Measurements from ENCODE around the gene BLOC1S5. TPM values are rescaled to one million over a fixed set of nuclear protein-coding genes. Genes with fewer than 3 reads are reported as not detected.

BLOC1S5 gene
- total RNA-seq, 1 experiment from 2014 or later = 15.0 TPM

DNA sequence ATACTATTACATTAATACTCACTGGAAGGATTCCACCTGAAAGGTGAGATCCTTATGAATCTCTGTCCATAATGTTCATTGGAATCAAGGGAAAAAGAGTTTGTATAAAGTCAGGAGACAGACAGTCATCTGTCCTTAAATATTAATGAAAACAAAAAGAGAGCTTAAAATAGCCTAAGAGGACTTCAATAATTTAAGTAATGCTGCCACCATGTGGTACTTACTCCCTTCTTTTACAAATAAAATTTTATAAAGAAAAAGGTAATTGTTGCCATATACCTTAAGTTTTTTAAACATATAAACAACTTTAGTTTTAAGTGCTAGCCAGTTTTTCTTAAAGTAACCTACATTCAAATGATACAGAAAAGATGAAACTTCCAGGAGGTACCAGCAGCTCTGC is 5.1 kb downstream of the BLOC1S5 start:
- H3K9me3 Mint-ChIP-seq (ENCODE audit: unreplicated experiment) = no peaks in the 10 kb centered on the region
- H3K27me3 ChIP-seq (replicated peaks; ENCODE audit: control insufficient read depth, insufficient read depth, low read length) = no peaks in the 10 kb centered on the region
- no peak overlapping the region for H3K4me3 Mint-ChIP-seq (ENCODE audit: unreplicated experiment)
- TF ChIP-seq, protein P1, sequence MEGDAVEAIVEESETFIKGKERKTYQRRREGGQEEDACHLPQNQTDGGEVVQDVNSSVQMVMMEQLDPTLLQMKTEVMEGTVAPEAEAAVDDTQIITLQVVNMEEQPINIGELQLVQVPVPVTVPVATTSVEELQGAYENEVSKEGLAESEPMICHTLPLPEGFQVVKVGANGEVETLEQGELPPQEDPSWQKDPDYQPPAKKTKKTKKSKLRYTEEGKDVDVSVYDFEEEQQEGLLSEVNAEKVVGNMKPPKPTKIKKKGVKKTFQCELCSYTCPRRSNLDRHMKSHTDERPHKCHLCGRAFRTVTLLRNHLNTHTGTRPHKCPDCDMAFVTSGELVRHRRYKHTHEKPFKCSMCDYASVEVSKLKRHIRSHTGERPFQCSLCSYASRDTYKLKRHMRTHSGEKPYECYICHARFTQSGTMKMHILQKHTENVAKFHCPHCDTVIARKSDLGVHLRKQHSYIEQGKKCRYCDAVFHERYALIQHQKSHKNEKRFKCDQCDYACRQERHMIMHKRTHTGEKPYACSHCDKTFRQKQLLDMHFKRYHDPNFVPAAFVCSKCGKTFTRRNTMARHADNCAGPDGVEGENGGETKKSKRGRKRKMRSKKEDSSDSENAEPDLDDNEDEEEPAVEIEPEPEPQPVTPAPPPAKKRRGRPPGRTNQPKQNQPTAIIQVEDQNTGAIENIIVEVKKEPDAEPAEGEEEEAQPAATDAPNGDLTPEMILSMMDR (IDR thresholded peaks at IDR 0.05; ENCODE audit: insufficient read depth in 1 of 2, low read depth in 1 of 2, low read length in 1 of 2, severe bottlenecking in 1 of 2, unreplicated experiment in 1 of 2) = no peak
- H3K9me3 ChIP-seq = no peaks in the 10 kb centered on the region; the same call in 1 of the 2 replicates
- ChIA-PET CTCF (interaction anchor here (0.6 to 1.0 kb wide), 3 partner anchors 53 to 336 kb away, joined by 3 to 6 read pairs (median 3); no protein-coding TSS in a partner anchor), POLR2A (no interaction called here)
- no peaks in the 10 kb centered on the region for H3K4me1 ChIP-seq
- intact Hi-C loops (cut with micrococcal nuclease; ENCODE audit: unreplicated experiment) = loop anchor here (2.0 kb wide), 1 partner anchor 338 kb away; no protein-coding TSS in a partner anchor
- no peak overlapping the region for H3K27ac Mint-ChIP-seq (ENCODE audit: unreplicated experiment)
- H3K27me3 Mint-ChIP-seq (ENCODE audit: insufficient read depth, unreplicated experiment) = no peaks in the 10 kb centered on the region
- no peak overlapping the region for H3K4me3 ChIP-seq (ENCODE audit: low read depth, low read length)
- H3K4me1 Mint-ChIP-seq (ENCODE audit: low read depth, unreplicated experiment) = peaks cover 7% of the 10 kb centered on the region
- H3K36me3 ChIP-seq (ENCODE audit: control insufficient read depth, insufficient read depth, low read length) = peaks cover 2% of the 10 kb centered on the region; the same call in 1 of the 2 replicates
- BruUV-seq (replicated peaks) = no TSS peak
- H3K36me3 Mint-ChIP-seq (ENCODE audit: insufficient read depth, unreplicated experiment) = peaks cover 29% of the 10 kb centered on the region
- DNase-seq = no peak

DNA sequence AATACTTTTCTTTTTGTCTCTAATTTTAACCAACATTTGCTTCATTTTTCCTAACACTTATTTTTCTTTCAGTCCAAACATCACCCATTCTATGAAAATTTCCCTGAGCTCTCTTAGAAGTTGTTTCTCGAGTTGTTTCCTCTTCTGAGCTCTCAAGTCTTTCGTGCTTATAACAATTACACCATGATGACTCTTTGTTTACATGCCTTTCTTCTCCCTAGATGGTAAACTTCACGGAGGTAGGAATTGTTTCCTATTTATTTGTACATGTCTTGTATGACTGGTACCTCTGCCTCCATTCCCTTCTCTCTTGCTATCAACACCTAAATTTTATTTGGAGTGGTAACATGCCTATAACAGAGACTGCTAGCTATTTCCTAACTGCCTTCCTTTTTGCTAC is 6.4 kb downstream of the BLOC1S5 start:
- intact Hi-C loops (cut with micrococcal nuclease; ENCODE audit: unreplicated experiment) = loop anchor here (2.0 kb wide), 1 partner anchor 337 kb away; no protein-coding TSS in a partner anchor
- Histone ChIP-seq H3K4me1 (no peaks in the 10 kb centered on the region), H3K4me3 (ENCODE audit: low read depth, low read length) (no peak overlapping the region), H3K36me3 (ENCODE audit: control insufficient read depth, insufficient read depth, low read length) (peaks cover 2% of the 10 kb centered on the region; the same call in 1 of the 2 replicates), H3K9me3 (no peaks in the 10 kb centered on the region; the same call in 1 of the 2 replicates), H3K27me3 (replicated peaks; ENCODE audit: control insufficient read depth, insufficient read depth, low read length) (no peaks in the 10 kb centered on the region)
- no TSS peak for BruUV-seq (replicated peaks)
- TF ChIP-seq, protein P1 (IDR thresholded peaks at IDR 0.05; ENCODE audit: insufficient read depth in 1 of 2, low read depth in 1 of 2, low read length in 1 of 2, severe bottlenecking in 1 of 2, unreplicated experiment in 1 of 2) = no peak
- H3K36me3 Mint-ChIP-seq (ENCODE audit: insufficient read depth, unreplicated experiment) = peaks cover 26% of the 10 kb centered on the region
- no peak overlapping the region for H3K27ac Mint-ChIP-seq (ENCODE audit: unreplicated experiment)
- H3K4me3 Mint-ChIP-seq (ENCODE audit: unreplicated experiment) = no peak overlapping the region
- no peaks in the 10 kb centered on the region for H3K27me3 Mint-ChIP-seq (ENCODE audit: insufficient read depth, unreplicated experiment)
- CTCF ChIA-PET = interaction anchor here (0.6 to 1.2 kb wide), 2 partner anchors 14 to 135 kb away, joined by 4 to 9 read pairs; no protein-coding TSS in a partner anchor
- H3K4me1 Mint-ChIP-seq (ENCODE audit: low read depth, unreplicated experiment) = peaks cover 7% of the 10 kb centered on the region
- H3K9me3 Mint-ChIP-seq (ENCODE audit: unreplicated experiment) = no peaks in the 10 kb centered on the region
- POLR2A ChIA-PET = no interaction called here
- no peak for DNase-seq

DNA sequence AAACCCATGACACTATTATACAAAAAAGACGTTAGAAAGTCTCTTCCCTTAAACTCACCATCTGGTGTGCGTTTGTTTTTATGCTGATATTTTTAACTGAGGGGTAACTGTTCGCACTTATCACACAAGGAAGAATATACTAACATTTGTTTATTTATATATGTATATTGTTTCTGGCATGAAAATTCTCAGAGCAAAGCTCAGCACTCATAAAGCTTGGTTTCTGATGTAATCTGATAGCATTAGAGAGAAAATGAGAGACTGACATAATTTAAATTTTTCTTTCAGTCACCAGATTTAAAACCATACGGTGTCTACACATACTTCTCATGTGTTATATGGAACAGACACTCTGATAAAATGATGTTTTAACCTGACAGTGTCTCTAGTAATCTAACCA is 6.9 kb downstream of the BLOC1S5 start:
- Histone ChIP-seq H3K36me3 (ENCODE audit: control insufficient read depth, insufficient read depth, low read length) (peaks cover 2% of the 10 kb centered on the region; the same call in 1 of the 2 replicates), H3K4me1 (no peaks in the 10 kb centered on the region), H3K9me3 (no peaks in the 10 kb centered on the region; the same call in 1 of the 2 replicates), H3K4me3 (ENCODE audit: low read depth, low read length) (no peak overlapping the region), H3K27me3 (replicated peaks; ENCODE audit: control insufficient read depth, insufficient read depth, low read length) (no peaks in the 10 kb centered on the region)
- POLR2A ChIA-PET = no interaction called here
- Mint-ChIP-seq H3K4me1 (ENCODE audit: low read depth, unreplicated experiment) (peaks cover 7% of the 10 kb centered on the region), H3K9me3 (ENCODE audit: unreplicated experiment) (no peaks in the 10 kb centered on the region), H3K27me3 (ENCODE audit: insufficient read depth, unreplicated experiment) (no peaks in the 10 kb centered on the region), H3K27ac (ENCODE audit: unreplicated experiment) (no peak overlapping the region), H3K36me3 (ENCODE audit: insufficient read depth, unreplicated experiment) (peaks cover 31% of the 10 kb centered on the region), H3K4me3 (ENCODE audit: unreplicated experiment) (no peak overlapping the region)
- CTCF ChIA-PET = interaction anchor here (0.6 kb wide), 1 partner anchor 136 kb away, joined by 4 read pairs; no protein-coding TSS in a partner anchor
- TF ChIP-seq, protein P1 (IDR thresholded peaks at IDR 0.05; ENCODE audit: insufficient read depth in 1 of 2, low read depth in 1 of 2, low read length in 1 of 2, severe bottlenecking in 1 of 2, unreplicated experiment in 1 of 2) = no peak
- intact Hi-C loops (cut with micrococcal nuclease; ENCODE audit: unreplicated experiment) = no loop called here
- DNase-seq = no peak
- BruUV-seq (replicated peaks) = no TSS peak
